Measurements from ENCODE around the gene NFE2. TPM values are rescaled to one million over a fixed set of nuclear protein-coding genes. Genes with fewer than 3 reads are reported as not detected.

Gene NFE2
- total RNA-seq, 1 donor from 2014 or later = 0.45 TPM

DNA sequence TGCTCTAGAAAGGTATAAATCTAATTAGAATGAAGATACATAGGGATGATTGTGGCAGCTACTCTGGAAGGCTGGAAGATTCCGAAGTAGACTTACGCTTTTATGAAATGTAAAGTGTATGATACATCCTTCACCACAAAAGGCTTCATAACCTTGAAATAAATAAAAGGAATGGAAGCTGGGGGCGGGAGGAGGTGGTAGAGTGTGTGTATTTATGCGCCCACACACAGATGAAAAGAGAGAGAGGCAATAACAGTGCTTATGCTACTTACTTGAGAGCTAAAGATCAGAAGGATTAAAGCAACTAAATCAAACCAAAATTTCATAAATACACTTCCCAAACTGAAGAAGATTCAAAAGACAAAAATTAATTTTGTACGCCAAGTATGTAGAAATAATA is 51.3 kb downstream of the NFE2 start:
- no peak for DNase-seq (ENCODE audit: low read depth)

DNA sequence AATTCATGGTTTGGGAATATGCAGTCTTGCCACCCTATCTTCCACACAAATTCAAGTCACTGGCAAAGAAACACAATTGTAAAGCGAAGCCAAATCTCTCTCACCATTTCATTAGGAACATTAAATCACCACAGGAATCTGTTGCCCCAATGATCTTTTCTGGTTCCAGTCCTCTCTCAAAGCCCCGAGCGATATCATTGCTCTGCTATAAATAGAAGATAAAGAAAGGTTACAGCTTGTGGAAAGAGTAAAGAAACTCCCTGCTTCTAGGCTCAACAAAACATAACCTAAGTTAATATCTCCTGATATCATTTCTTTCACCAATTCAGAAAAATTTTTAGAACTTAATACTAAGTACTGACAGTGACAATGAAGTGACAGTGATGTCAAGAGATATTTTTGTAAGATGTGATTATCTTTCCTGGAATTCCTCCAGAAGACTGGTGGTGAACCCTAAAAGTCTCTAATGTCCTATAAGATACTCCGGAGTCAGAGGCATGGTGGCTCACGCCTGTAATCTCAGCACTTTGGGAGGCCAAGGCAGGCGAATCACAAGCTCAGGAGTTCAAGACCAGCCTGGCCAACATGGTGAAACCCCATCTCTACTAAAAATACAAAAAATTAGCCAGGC is 54.7 kb downstream of the NFE2 start:
- no peak for DNase-seq (ENCODE audit: low read depth)

Other genes with a start within 250 kb of the NFE2 start
- gene HOXC4, start 247.2 kb downstream of the NFE2 start, total RNA-seq = 0.52 and 1.5 TPM in 2 replicates
- 22.3 and 41.0 TPM in 2 replicates for gene SMUG1, start 112.0 kb downstream of the NFE2 start, total RNA-seq
- 35.4 and 97.5 TPM in 2 replicates for gene CBX5, start 20.9 kb downstream of the NFE2 start, total RNA-seq
- gene HNRNPA1, start 20.3 kb downstream of the NFE2 start, total RNA-seq = 324 and 386 TPM in 2 replicates
- 102 and 191 TPM in 2 replicates for gene COPZ1, start 24.1 kb upstream of the NFE2 start, total RNA-seq
- gene GPR84, start 63.5 kb upstream of the NFE2 start, total RNA-seq = not detected in 2 replicates
- 3.0 and 10.2 TPM in 2 replicates for gene ZNF385A, start 83.7 kb upstream of the NFE2 start, total RNA-seq
- 112 and 143 TPM in 2 replicates for gene ITGA5, start 118.3 kb upstream of the NFE2 start, total RNA-seq
- 0.52 and 9.0 TPM in 2 replicates for gene GTSF1, start 172.6 kb upstream of the NFE2 start, total RNA-seq
- not detected in 2 replicates for gene NCKAP1L, start 196.7 kb upstream of the NFE2 start, total RNA-seq
- 0.20 TPM in 1 of 2 replicates, not detected in the other for gene PDE1B, start 248.6 kb upstream of the NFE2 start, total RNA-seq

Data from renal cortical epithelial cell (primary cell).